K562 (cell line): ENCODE data around the gene STXBP6. TPM values are rescaled to one million over a fixed set of nuclear protein-coding genes. Genes with fewer than 3 reads are reported as not detected.

Experiments used
- HMBOX1 ChIP-seq: sonication (generic); IDR thresholded peaks from 2 replicates; pipeline ENCODE4 v1.6.1; 2016
- MLX ChIP-seq, 2 experiments: fragments of 450-650 bp in 1 of 2; sonication (generic) in 1 of 2; formaldehyde crosslinking; conservative IDR thresholded peaks; 2 replicates each; pipeline versions ENCODE4 v1.4.0 to v1.8.1; 2020 to 2022; ENCODE audit warnings: mild to moderate bottlenecking in 1 of 2, missing genetic modification reagents in 1 of 2
- PRDM10 ChIP-seq: fragments of 450-650 bp; IDR thresholded peaks from 2 replicates; pipeline ENCODE4 v1.6.1; 2018; ENCODE audit not compliant: partially characterized antibody
- TEAD4 ChIP-seq, 2 experiments: sonication (generic) in 1 of 2; formaldehyde crosslinking in 1 of 2; IDR thresholded peaks; 2 replicates each; pipeline versions ENCODE4 v1.6.1 to v1.8.0; 2012 to 2022; ENCODE audit warnings: borderline replicate concordance in 1 of 2, inconsistent platforms in 1 of 2, low read length in 1 of 2, mild to moderate bottlenecking in 1 of 2, missing genetic modification reagents in 1 of 2
- USF2 ChIP-seq: sonication (generic); formaldehyde crosslinking; IDR thresholded peaks from 2 replicates; pipeline ENCODE4 v1.5.0; 2020; ENCODE audit warnings: missing genetic modification reagents
- ZMIZ1 ChIP-seq, 2 experiments: fragments of 150-350 bp in 1 of 2; IDR thresholded peaks; 2 replicates each; pipeline ENCODE4 v1.6.1; 2012 to 2016; ENCODE audit warnings: low read depth in 2 of 2, low read length in 2 of 2, mild to moderate bottlenecking in 1 of 2, moderate library complexity in 1 of 2
- polyA plus RNA-seq, 8 experiments: library from polyadenylated mRNA; depleted of rRNA in 4 of 8; stranded (reverse) in 5 of 8; unstranded in 3 of 8; fragments of >200 nt; fragmentation: Nextera tagmentation in 2 of 8; fragmentation: Illumina TruSeq in 1 of 8; extraction: Ambion mirVana in 2 of 8; extraction: Trizol in 1 of 8; gene quantifications; 2 replicates each; pipeline versions ENCODE4 v1.2.1 to v1.2.3, GENCODE V29; 2011 to 2014; ENCODE audit warnings: inconsistent platforms in 1 of 8, missing spikeins in 1 of 8
- total RNA-seq, 7 experiments: library from RNA; depleted of rRNA in 6 of 7; stranded (reverse); fragments of >200 nt in 6 of 7; fragmentation: Illumina TruSeq in 2 of 7; extraction: Trizol in 2 of 7; gene quantifications; 2 replicates each; pipeline versions ENCODE4 v1.2.1 to v1.2.3, GENCODE V29; 2011 to 2021; ENCODE audit warnings: low replicate concordance in 1 of 7

STXBP6 gene
- total and polyA plus RNA-seq, 9 of the 15 experiments (the other 6 are each of a cell fraction or from before 2014, with no cell fraction given) = 0.27 to 0.89 (median 0.59) TPM

- TF ChIP-seq ZMIZ1 (IDR thresholded peaks at IDR 0.05; ENCODE audit: low read depth in 2 of 2, low read length in 2 of 2) = no peak
- no peak for TF ChIP-seq MLX (CRISPR knock-in tag; conservative IDR thresholded peaks at IDR 0.05)
- no peak for TF ChIP-seq HMBOX1
- TF ChIP-seq TEAD4 (IDR thresholded peaks at IDR 0.05; ENCODE audit: low read length) = no peak
- TF ChIP-seq TEAD4 (CRISPR knock-in tag; IDR thresholded peaks at IDR 0.05; ENCODE audit: borderline replicate concordance) = no peak
- no peak for TF ChIP-seq PRDM10
- no peak for TF ChIP-seq USF2
These were observed 39.5 kb downstream of the STXBP6 start (continued) for GRCh38 chr14:25010471-25010870.
